ENCODE measurements around the gene WDFY4.

The WDFY4 gene

GRCh38 chr10:48772059-48772458 lies 87.4 kb downstream of the WDFY4 start:
- DNase-seq (ENCODE audit: low read depth in 3 of 3), result no peak

DNA sequence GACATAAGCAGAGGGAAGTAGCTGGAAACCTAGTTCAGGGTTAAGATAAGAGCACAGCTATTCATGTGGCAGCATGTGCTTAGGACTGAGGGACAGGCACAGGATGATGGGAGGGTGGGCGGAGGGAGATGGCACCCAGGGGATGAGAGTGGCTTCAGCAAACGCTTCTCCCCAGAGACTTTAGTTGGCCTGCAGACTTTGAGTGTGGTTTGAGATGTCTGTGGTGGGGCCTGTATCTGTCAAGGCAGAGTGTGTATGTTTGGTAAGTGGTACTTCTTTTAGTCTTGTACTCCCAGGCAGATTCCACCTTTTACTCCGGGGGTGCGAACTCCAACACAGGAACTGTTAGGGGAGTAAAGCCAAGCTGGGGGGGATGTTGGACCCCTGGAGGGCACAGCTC lies 88.9 kb downstream of the WDFY4 start:
- DNase-seq (ENCODE audit: low read depth in 3 of 3), result no peak

GRCh38 chr10:48774416-48775205 lies 89.9 kb downstream of the WDFY4 start:
- no peak for DNase-seq (ENCODE audit: low read depth in 3 of 3)

GRCh38 chr10:48775206-48775517 lies 90.5 kb downstream of the WDFY4 start:
- no peak for DNase-seq (ENCODE audit: low read depth in 3 of 3)

GRCh38 chr10:48776005-48776522 lies 91.4 kb downstream of the WDFY4 start:
- no peak for DNase-seq (ENCODE audit: low read depth in 3 of 3)

GRCh38 chr10:48776528-48776927 lies 91.9 kb downstream of the WDFY4 start:
- no peak for DNase-seq (ENCODE audit: low read depth in 3 of 3)

- DNase-seq (ENCODE audit: low read depth in 3 of 3), result no peak
Measured at GRCh38 chr10:48777110-48777509, 92.4 kb downstream of the WDFY4 start.

GRCh38 chr10:48778193-48778857 lies 93.7 kb downstream of the WDFY4 start:
- no peak for DNase-seq (ENCODE audit: low read depth in 3 of 3)

DNA sequence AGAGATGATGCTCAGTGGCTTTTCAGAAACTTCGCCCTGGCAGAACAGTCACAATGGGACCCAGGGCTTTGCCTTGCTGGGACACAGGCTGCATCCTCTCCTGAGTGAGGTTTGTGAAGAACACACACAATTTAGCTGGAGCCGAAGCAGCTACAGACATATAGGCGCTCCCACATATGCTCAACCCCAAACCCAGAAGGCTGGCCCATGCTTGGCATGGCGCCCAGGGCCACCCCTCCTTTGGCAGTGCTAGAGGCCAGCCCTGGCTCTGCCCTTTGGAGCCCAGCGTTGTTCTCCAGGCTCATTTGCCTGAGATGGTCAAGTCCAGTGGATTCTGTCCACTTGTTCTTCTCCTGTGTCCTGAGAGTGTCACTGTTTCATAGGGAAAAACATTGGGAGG lies 94.4 kb downstream of the WDFY4 start:
- no peak for DNase-seq (ENCODE audit: low read depth in 3 of 3)

DNA sequence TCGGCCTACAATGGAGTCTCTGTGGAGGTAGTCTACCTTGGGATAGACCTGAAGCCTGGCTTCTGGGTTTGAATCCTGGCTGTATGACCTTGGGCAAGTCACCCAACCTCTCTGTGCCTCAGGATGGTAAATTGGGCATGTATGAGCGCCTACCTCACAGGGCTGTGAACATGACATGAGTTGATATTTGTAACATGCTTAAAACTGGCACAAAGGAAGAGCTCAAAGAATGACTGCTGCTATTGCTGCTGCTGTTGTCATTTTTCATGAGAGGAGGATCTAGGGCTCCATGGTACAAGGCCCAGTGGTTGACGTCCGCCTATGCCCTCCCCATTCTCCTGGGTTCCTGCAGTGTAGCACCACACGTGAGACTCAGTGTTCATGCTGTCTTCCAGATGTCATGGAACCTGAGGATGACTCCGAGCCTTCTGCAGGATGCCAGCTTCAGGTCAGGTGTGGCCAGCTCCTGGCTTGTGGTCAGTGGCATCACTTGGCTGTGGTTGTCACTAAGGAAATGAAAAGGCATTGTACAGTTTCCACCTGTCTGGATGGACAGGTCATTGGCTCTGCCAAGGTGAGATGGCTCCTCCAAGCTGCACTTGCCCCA lies 95.0 kb downstream of the WDFY4 start:
- no peak for DNase-seq (ENCODE audit: low read depth in 3 of 3)

DNA sequence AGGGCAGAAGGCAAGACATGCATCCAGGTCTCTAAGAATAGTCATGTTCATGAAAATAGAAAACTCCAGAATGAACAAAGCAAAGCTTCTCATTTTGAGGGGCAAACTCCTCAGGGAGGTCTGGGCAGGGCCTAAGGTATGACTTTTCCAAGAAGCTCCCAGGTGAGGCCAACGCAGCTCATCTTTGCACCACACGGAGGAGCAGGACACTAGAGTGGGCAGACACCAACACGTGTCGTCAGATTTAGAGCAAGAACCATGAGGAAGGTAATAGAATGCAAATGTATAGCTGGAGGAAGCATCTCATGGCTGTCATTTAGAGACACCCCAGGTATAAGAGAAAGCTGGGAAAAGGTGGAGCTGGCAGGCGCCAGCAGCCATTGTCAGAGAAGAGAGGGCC lies 95.7 kb downstream of the WDFY4 start:
- no peak for DNase-seq (ENCODE audit: low read depth in 3 of 3)

DNA sequence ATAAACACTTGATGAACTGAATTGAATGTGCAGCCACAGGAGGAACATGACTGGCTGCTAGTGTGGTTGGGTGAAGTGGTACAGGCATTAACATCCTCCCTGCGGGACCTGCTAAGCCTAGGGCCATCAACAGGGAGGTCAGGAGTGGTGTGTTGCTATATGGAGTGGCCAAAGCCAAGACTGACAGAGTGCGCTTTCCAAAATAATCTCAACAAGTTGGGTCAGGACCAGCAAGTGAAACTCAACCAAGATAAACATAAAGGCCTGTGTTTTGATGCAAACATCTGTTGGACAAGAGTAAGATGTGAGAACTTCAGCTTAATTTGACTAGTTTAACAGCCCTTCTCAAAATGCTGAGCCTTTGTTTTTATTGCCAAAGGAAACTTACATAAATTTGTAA lies 97.7 kb downstream of the WDFY4 start:
- no peak for DNase-seq (ENCODE audit: low read depth in 3 of 3)

DNA sequence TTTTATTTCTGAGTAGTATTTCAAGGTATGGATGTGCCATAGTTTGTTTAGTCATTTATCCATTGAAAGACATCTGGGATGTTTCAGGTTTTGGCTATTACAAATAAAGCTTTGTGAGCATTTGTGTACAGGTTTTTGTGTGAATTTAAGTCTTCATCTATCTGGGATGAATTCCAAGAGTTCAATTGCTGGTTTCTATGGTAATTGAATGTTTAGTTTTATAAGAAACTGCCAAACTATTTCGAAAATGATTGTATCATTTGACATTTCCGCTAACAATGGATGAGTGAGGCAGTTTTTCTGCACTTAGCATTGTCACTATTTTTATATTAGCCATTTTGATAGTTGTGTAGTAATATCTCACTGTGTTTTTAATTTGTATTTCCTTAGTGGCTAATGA lies 99.4 kb downstream of the WDFY4 start:
- no peak for DNase-seq (ENCODE audit: low read depth in 3 of 3)

GRCh38 chr10:48785796-48786195 lies 101.1 kb downstream of the WDFY4 start:
- DNase-seq (ENCODE audit: low read depth in 3 of 3), result no peak

DNA sequence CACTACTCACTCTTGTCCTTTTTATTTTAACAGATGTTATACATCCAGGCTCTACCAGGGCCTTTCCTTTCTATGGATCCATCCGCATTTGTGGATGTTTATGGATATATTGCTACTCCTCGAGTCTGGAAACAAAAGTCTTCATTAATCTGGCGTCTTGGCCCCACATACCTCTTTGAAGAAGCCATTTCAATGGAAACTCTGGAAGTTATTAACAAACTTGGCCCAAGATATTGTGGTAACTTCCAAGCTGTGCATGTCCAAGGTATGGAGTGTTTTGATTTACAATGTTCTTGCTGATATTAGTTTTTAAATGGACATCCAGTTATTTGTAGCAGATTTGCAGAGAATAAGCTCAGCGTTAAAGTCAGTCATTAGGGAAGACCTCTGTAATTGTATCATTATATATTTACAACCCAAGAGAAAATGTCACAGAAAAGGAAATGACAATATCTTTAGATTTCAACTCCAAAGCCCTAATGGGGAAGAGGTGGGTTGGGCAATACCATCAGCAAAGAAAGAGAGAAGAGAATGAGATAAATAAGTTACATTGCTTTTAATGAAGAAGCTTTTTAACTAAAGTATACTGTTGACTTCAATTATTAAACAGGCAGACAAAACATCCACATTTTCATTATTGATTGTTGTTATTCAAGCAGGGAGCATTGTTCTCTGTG lies 102.1 kb downstream of the WDFY4 start:
- no peak for DNase-seq (ENCODE audit: low read depth in 3 of 3)

- DNase-seq (ENCODE audit: low read depth in 3 of 3), result no peak
Measured at GRCh38 chr10:48788554-48788953, 103.9 kb downstream of the WDFY4 start.

DNA sequence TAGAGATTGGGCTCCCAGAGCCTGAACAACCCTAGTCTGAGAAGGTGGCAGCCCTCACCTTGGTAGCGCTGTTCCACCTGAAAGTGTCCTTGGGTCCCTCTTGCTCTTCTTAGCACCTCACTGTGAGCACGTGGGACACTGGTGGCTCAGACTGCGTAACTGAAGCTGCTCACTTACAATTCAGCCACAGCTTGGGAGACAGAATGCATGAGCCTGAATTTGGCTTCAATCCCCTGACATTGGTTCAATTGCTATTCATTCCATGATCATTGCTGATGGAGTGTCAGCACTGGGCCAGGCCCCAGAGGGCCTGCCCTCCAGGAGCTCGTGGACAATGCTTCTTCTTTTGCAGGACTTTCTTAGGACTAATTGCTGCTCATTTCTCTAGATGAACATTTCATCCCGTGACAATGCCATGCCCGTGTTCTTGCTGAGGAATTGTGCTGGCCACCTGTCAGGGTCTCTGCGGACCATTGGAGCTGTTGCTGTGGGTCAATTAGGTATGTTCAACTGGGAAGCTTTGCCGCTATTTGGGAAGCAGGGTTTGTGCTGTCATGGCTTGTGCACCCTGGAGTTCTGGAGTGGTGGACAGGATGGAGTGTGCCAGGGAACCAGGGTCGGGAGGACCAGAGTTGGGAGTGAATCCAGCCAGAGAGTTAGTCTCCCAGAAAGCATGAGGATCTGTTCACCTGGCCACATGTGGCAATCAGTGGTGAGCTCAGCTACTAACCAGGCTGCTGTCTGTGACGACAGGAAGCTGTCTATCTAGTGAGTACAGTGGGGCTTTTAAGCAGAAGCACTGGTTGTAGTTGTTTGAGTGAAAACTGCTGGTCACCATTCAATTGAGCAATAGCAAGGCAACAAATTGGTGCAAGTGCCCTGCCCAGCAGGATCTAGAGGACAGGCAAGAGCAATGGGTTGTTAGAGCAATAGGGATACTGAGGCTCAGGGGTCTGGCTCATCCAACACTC lies 105.1 kb downstream of the WDFY4 start:
- no peak for DNase-seq (ENCODE audit: low read depth in 3 of 3)

- no peak for DNase-seq (ENCODE audit: low read depth in 3 of 3)
Measured at GRCh38 chr10:48790457-48791044, 105.9 kb downstream of the WDFY4 start.

DNA sequence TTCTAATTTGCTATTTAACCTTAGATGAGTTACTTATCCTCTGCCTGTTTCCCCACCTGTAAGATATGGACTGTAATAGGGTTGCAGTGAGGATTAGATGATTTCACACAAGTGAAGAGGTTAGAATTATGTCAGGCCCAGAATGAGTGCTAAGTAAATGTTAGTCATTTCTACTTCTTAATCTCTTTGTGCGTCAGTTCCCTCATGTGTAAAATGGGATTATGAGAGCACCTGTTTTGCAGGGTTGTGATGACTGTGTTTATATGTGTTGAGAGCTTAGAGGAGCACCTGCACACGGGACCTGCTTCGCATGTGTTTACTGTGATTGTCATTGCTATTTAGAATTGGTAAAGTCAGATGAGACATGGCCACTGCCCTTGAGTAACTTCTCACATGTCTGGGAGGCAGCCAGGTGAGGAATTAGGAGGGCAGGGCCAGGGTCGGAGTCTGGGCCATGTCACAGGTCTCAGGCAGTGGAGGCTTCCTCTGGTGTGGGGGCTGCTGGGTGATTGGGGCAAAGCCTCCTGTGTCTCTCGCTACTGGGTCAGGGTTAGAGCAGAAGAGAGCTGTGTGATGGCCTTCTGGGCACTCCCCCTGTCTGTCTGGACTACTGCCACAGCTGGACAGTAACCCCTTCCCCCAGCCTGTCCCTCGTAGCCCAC lies 106.7 kb downstream of the WDFY4 start:
- no peak for DNase-seq (ENCODE audit: low read depth in 3 of 3)

DNA sequence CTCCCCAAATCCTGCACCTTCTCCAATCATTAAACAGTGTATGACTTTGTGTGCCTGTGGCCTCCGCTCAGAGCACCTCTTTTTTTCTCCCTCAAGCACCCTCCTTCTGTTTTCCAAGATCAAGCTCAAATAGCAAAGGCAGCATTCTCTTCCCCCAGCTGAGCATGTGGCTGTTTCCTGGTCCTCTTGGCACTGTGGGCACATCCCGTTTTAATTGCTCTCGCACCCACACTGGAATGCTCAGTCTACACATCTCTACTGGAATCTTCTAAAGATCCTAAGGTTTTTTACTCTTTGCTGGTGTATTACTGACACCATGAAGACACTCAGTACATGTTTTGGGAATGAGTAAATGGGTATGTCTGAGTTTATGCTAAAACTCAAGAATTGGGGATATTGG lies 107.4 kb downstream of the WDFY4 start:
- DNase-seq (ENCODE audit: low read depth in 3 of 3), result no peak
